Measurements from ENCODE around the gene FZR1. TPM values are rescaled to one million over a fixed set of nuclear protein-coding genes. Genes with fewer than 3 reads are reported as not detected.

The FZR1 gene
- total and polyA plus RNA-seq, 9 of the 15 experiments (the other 6 are each of a cell fraction or from before 2014, with no cell fraction given) = 0.18 to 48.0 (median 22.2) TPM

DNA sequence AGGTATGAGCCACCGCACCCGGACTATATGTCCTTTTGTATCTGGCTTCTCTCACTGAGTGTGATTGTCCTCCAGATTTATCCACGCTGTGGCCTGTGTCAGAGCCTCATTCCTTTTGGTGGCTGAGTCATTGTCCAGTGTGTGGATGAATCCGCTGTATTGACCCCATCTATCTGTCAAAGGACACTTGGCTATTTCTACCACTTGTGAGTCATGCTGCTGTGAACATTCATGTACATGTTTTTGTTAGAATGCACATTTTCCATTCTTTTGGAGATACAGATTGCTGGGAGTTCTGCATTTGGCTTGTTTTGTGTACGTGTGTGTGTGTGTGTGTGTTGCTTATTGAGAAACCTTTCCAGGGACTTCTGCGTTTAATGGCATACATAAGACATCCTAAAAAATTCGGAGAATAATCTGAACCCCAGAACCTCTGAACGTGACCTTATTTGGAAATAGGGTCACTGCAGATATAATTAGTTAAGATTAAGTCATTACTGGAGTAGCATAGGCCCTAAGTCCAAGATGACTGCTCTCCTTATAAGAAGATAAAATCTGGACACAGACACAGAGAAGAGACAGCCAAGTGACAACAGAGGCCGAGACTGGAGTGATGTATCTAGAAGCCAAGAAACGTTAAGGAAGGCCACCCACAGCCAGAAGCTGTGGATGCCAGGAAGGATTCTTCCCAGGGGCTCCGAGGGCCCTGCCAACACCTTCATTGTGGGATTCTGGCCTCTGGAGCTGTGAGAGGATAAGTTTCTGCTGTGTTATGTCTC lies 74.2 kb downstream of the FZR1 start (continued):
- TF ChIP-seq POLR3A (IDR thresholded peaks at IDR 0.05; ENCODE audit: borderline replicate concordance, extremely low read depth, insufficient read depth, insufficient read length) (no peak), UBTF (IDR thresholded peaks at IDR 0.05; ENCODE audit: borderline replicate concordance in 1 of 2, low read depth in 2 of 2, low read length in 2 of 2) (no peak), ZNF146 (CRISPR knock-in tag; IDR thresholded peaks at IDR 0.05; ENCODE audit: unreplicated experiment) (no peak), ZSCAN32 (CRISPR knock-in tag; IDR thresholded peaks at IDR 0.05) (no peak), DMBX1 (CRISPR knock-in tag; IDR thresholded peaks at IDR 0.05; ENCODE audit: borderline replicate concordance) (no peak), DNMT1 (IDR thresholded peaks at IDR 0.05) (no peak), CREB3 (tag; conservative IDR thresholded peaks at IDR 0.05; ENCODE audit: low read depth) (no peak), THAP12 (CRISPR knock-in tag; IDR thresholded peaks at IDR 0.05) (no peak), SRF (CRISPR knock-in tag; IDR thresholded peaks at IDR 0.05) (peak in 1 of 2 experiments; percentile 66; a peak in 1 of 4 replicates), JUND (IDR thresholded peaks at IDR 0.05; ENCODE audit: borderline replicate concordance, low read depth, low read length) (peak; percentile 91), JUND (tag; IDR thresholded peaks at IDR 0.05; ENCODE audit: borderline replicate concordance, low read depth, low read length) (peak; percentile 89; the same call in 2 of the 3 replicates), ZNF184 (CRISPR knock-in tag; IDR thresholded peaks at IDR 0.05) (no peak), ETS1 (conservative IDR thresholded peaks at IDR 0.05; ENCODE audit: control insufficient read depth, low read depth, low read length) (no peak), TGIF2 (CRISPR knock-in tag; IDR thresholded peaks at IDR 0.05) (no peak), ATF4 (CRISPR knock-in tag; IDR thresholded peaks at IDR 0.05) (no peak), ESRRA (IDR thresholded peaks at IDR 0.05; ENCODE audit: borderline replicate concordance, low read depth) (no peak)
